Mucosa of rectum (tissue), 2 donors: ENCODE results near the gene RPL13.

ENCODE experiments used
- H3K27ac ChIP-seq, 2 donors: one replicate each; pipeline ENCODE4 v1.7.0; 2013; ENCODE audit warnings: inconsistent platforms in 2 of 2, low read depth in 2 of 2, low read length in 2 of 2
- H3K27me3 ChIP-seq, 2 donors: one replicate each; pipeline ENCODE4 v1.7.0; 2013; ENCODE audit warnings: low read length in 2 of 2; ENCODE audit not compliant: control insufficient read depth in 2 of 2, insufficient read depth in 2 of 2
- H3K36me3 ChIP-seq, 2 donors: one replicate each; pipeline ENCODE4 v1.7.0; 2013; ENCODE audit warnings: low read length in 2 of 2; ENCODE audit not compliant: control insufficient read depth in 2 of 2, insufficient read depth in 2 of 2
- H3K4me1 ChIP-seq, 2 donors: one replicate each; pipeline ENCODE4 v1.7.0; 2013; ENCODE audit warnings: low read length in 2 of 2, mild to moderate bottlenecking in 1 of 2; ENCODE audit not compliant: control insufficient read depth in 2 of 2, insufficient read depth in 2 of 2
- H3K4me3 ChIP-seq, 2 donors: one replicate each; pipeline ENCODE4 v1.7.0; 2013; ENCODE audit warnings: low read length in 2 of 2
- H3K9ac ChIP-seq, 2 donors: one replicate each; pipeline ENCODE4 v1.7.0; 2013; ENCODE audit warnings: low read length in 2 of 2, low read depth in 1 of 2, mild to moderate bottlenecking in 1 of 2
- H3K9me3 ChIP-seq, 2 donors: one replicate each; pipeline ENCODE4 v1.7.0; 2013; ENCODE audit warnings: low read length in 2 of 2; ENCODE audit not compliant: control insufficient read depth in 2 of 2
- donor health status: healthy.
- donor health status: Normal muscosa, but diverticular disease.

The RPL13 gene

GRCh38 chr16:89550421-89551007 is 10.0 kb upstream of the RPL13 start:
- Histone ChIP-seq H3K4me3 (no peak overlapping the region), H3K27me3 (no peaks in the 10 kb centered on the region), H3K9ac (no peak overlapping the region), H3K36me3 (peaks cover 56 to 68% of the 10 kb centered on the region in 2 donors), H3K4me1 (peaks cover 2 to 5% of the 10 kb centered on the region in 2 donors), H3K27ac (no peak overlapping the region), H3K9me3 (no peaks in the 10 kb centered on the region)

GRCh38 chr16:89552329-89552728 is 8.2 kb upstream of the RPL13 start:
- H3K4me1 ChIP-seq = peaks cover 0 to under 1% of the 10 kb centered on the region in 2 donors
- H3K9me3 ChIP-seq = no peaks in the 10 kb centered on the region
- H3K27ac ChIP-seq = no peak overlapping the region
- no peak overlapping the region for H3K4me3 ChIP-seq
- H3K9ac ChIP-seq = no peak overlapping the region
- H3K27me3 ChIP-seq = no peaks in the 10 kb centered on the region
- H3K36me3 ChIP-seq = peaks cover 66 to 74% of the 10 kb centered on the region in 2 donors

- no peak overlapping the region for H3K27ac ChIP-seq
- H3K9ac ChIP-seq = no peak overlapping the region
- H3K4me1 ChIP-seq = peaks cover 2 to 5% of the 10 kb centered on the region in 2 donors
- no peaks in the 10 kb centered on the region for H3K27me3 ChIP-seq
- no peaks in the 10 kb centered on the region for H3K9me3 ChIP-seq
- H3K4me3 ChIP-seq = no peak overlapping the region
- peaks cover 64 to 74% of the 10 kb centered on the region in 2 donors for H3K36me3 ChIP-seq
These were observed 7.6 kb upstream of the RPL13 start for GRCh38 chr16:89552913-89553312.

- Histone ChIP-seq H3K9me3 (no peaks in the 10 kb centered on the region), H3K27me3 (no peaks in the 10 kb centered on the region), H3K4me3 (no peak overlapping the region), H3K36me3 (peaks cover 58 to 67% of the 10 kb centered on the region in 2 donors), H3K27ac (no peak overlapping the region), H3K9ac (no peak overlapping the region), H3K4me1 (peaks cover 2 to 7% of the 10 kb centered on the region in 2 donors)
These were observed 6.7 kb upstream of the RPL13 start for GRCh38 chr16:89553733-89554132.

- peaks cover 2 to 7% of the 10 kb centered on the region in 2 donors for H3K4me1 ChIP-seq
- no peak overlapping the region for H3K27ac ChIP-seq
- no peaks in the 10 kb centered on the region for H3K9me3 ChIP-seq
- no peak overlapping the region for H3K9ac ChIP-seq
- H3K4me3 ChIP-seq = no peak overlapping the region
- peaks cover 51 to 61% of the 10 kb centered on the region in 2 donors for H3K36me3 ChIP-seq
- H3K27me3 ChIP-seq = no peaks in the 10 kb centered on the region
These were observed 6.1 kb upstream of the RPL13 start for GRCh38 chr16:89554343-89554742.

GRCh38 chr16:89555265-89555664 is 5.2 kb upstream of the RPL13 start:
- Histone ChIP-seq H3K27me3 (no peaks in the 10 kb centered on the region), H3K9me3 (no peaks in the 10 kb centered on the region), H3K36me3 (peaks cover 51 to 58% of the 10 kb centered on the region in 2 donors), H3K4me3 (no peak overlapping the region), H3K27ac (no peak overlapping the region), H3K4me1 (peaks cover 7 to 12% of the 10 kb centered on the region in 2 donors), H3K9ac (no peak overlapping the region)

- Histone ChIP-seq H3K4me3 (no peak overlapping the region), H3K9me3 (no peaks in the 10 kb centered on the region), H3K27ac (no peak overlapping the region), H3K36me3 (peaks cover 48 to 56% of the 10 kb centered on the region in 2 donors), H3K27me3 (no peaks in the 10 kb centered on the region), H3K4me1 (peaks cover 7 to 12% of the 10 kb centered on the region in 2 donors), H3K9ac (no peak overlapping the region)
These were observed 4.7 kb upstream of the RPL13 start for GRCh38 chr16:89555780-89556179.

GRCh38 chr16:89556750-89557689 is 3.5 kb upstream of the RPL13 start:
- H3K36me3 ChIP-seq = peaks cover 44 to 58% of the 10 kb centered on the region in 2 donors
- H3K4me1 ChIP-seq = peaks cover 17 to 23% of the 10 kb centered on the region in 2 donors
- no peak overlapping the region for H3K4me3 ChIP-seq
- H3K9me3 ChIP-seq = no peaks in the 10 kb centered on the region
- peak overlapping the region; percentile 6 to 14 for H3K9ac ChIP-seq
- H3K27ac ChIP-seq = no peak overlapping the region
- no peaks in the 10 kb centered on the region for H3K27me3 ChIP-seq

GRCh38 chr16:89557690-89558490 is 2.6 kb upstream of the RPL13 start:
- Histone ChIP-seq H3K9me3 (no peaks in the 10 kb centered on the region), H3K9ac (peak overlapping the region; percentile 6 to 14), H3K36me3 (peaks cover 43 to 58% of the 10 kb centered on the region in 2 donors), H3K4me1 (peaks cover 22 to 30% of the 10 kb centered on the region in 2 donors), H3K27ac (no peak overlapping the region), H3K4me3 (no peak overlapping the region), H3K27me3 (no peaks in the 10 kb centered on the region)
